ENCODE measurements around the gene HAPLN2.
"Not testable (repeated sequence)": the region's sequence is repeated elsewhere in the genome, so short reads cannot be mapped to it uniquely, and the experiment has no call there.

- TF ChIP-seq CTCF (IDR thresholded peaks at IDR 0.05; ENCODE audit: borderline replicate concordance, extremely low read depth, low read length, poor library complexity, severe bottlenecking); EZH2 (IDR thresholded peaks at IDR 0.05; ENCODE audit: borderline replicate concordance, low read depth, low read length, severe bottlenecking): not testable (repeated sequence)
These were observed 11.9 kb upstream of the HAPLN2 start for GRCh38 chr1:156607344-156607743.

Data from DND-41 (cell line).